Caco-2 (cell line): Measurements from ENCODE around the gene SLTM. TPM values are rescaled to one million over a fixed set of nuclear protein-coding genes. Genes with fewer than 3 reads are reported as not detected.

Source experiments
- BruUV-seq: library from RNA; stranded (reverse); fragments of 400-500 nt; replicated peaks from 2 replicates; lab custom pipeline; 2021; lab: Mats Ljungman, UMichigan
- CTCF ChIA-PET: fragments of 300-600 bp; sonication (Branson Sonifier 250); formaldehyde crosslinking; loops from one replicate; lab custom pipeline; 2022; ENCODE audit warnings: antibody characterized with exemption; lab: Charles Lee
- POLR2A ChIA-PET: fragments of 300-600 bp; sonication (Branson Sonifier 250); formaldehyde crosslinking; loops from one replicate; lab custom pipeline; 2022; ENCODE audit warnings: antibody characterized with exemption; lab: Charles Lee
- DNase-seq, 2 experiments: peaks; one replicate each; pipeline versions ENCODE4 v3.0.0 to v3.0.0-alpha.2; 2020 to 2022
- H3K27me3 ChIP-seq: replicated peaks from 2 replicates; pipeline ENCODE4 v1.6.0; 2011; ENCODE audit warnings: low read length; ENCODE audit not compliant: control insufficient read depth, insufficient read depth
- H3K36me3 ChIP-seq: 2 replicates; pipeline ENCODE4 v1.5.1; 2011; ENCODE audit warnings: low read length; ENCODE audit not compliant: control insufficient read depth, insufficient read depth
- H3K4me1 ChIP-seq: fragments of 250-450 bp; sonication (Bioruptor Pico); 2 replicates; pipeline ENCODE4 v1.5.1; 2020; ENCODE audit warnings: mild to moderate bottlenecking
- H3K4me3 ChIP-seq: 2 replicates; pipeline ENCODE4 v1.5.1; 2011; ENCODE audit warnings: low read depth, mild to moderate bottlenecking, control low read depth, low read length
- H3K9me3 ChIP-seq: fragments of 250-450 bp; sonication (Bioruptor Pico); 2 replicates; pipeline ENCODE4 v1.5.1; 2020; ENCODE audit warnings: mild to moderate bottlenecking, moderate library complexity
- H3K27ac Mint-ChIP-seq: one replicate; pipeline ENCODE4 v1.8.0; 2022; ENCODE audit warnings: mixed read lengths; ENCODE audit not compliant: unreplicated experiment
- H3K27me3 Mint-ChIP-seq: one replicate; pipeline ENCODE4 v1.8.0; 2022; ENCODE audit warnings: mixed read lengths; ENCODE audit not compliant: insufficient read depth, unreplicated experiment
- H3K36me3 Mint-ChIP-seq: one replicate; pipeline ENCODE4 v1.8.0; 2022; ENCODE audit warnings: mild to moderate bottlenecking, mixed read lengths; ENCODE audit not compliant: insufficient read depth, unreplicated experiment
- H3K4me1 Mint-ChIP-seq: one replicate; pipeline ENCODE4 v1.8.0; 2022; ENCODE audit warnings: low read depth, mixed read lengths; ENCODE audit not compliant: unreplicated experiment
- H3K4me3 Mint-ChIP-seq: one replicate; pipeline ENCODE4 v1.8.0; 2022; ENCODE audit warnings: mild to moderate bottlenecking, moderate library complexity, mixed read lengths; ENCODE audit not compliant: unreplicated experiment
- H3K9me3 Mint-ChIP-seq: one replicate; pipeline ENCODE4 v1.8.0; 2022; ENCODE audit warnings: mixed read lengths; ENCODE audit not compliant: unreplicated experiment
- intact Hi-C: fragments of 100-400 bp; cut with micrococcal nuclease; formaldehyde crosslinking; loops from one replicate; pipeline ENCODE4 v1.10.0; 2022; ENCODE audit not compliant: unreplicated experiment
- total RNA-seq: library from RNA; stranded (reverse); gene quantifications from 2 replicates; pipeline ENCODE4 v1.2.3, GENCODE V29; 2022
- TF ChIP-seq, protein P1 (sequence below), 2 experiments: fragments of 200-600 bp in 1 of 2; IDR thresholded peaks; 1 replicate in 1 of 2; 2 replicates in 1 of 2; pipeline versions ENCODE4 v1.5.1 to v1.8.0; 2011 to 2022; ENCODE audit warnings: antibody characterized with exemption in 1 of 2, control low read depth in 1 of 2, inconsistent platforms in 1 of 2, low read depth in 1 of 2, low read length in 1 of 2, mild to moderate bottlenecking in 1 of 2, moderate library complexity in 1 of 2; ENCODE audit not compliant: insufficient read depth in 1 of 2, severe bottlenecking in 1 of 2, unreplicated experiment in 1 of 2

Gene SLTM
- total RNA-seq, 1 experiment from 2014 or later = 79.5 TPM

DNA sequence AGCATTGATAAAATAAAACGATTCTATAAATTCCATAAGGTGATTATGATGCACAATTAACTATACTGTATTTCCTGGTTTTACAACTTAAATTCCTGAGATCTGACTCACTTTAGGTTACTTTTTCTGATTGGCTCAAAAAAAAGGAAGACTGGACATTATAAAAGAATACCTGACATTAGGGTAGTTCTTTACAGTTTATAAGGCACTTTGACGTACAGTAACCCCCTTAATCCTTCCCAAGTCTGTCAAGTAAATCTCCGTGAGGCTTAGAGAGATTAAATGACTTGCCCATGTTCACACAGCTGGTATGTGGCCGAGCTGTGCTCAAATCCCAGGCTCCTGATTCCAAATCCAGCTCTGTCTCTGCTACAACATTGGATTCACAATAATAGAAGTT lies 1.0 kb upstream of the SLTM start:
- no peaks in the 10 kb centered on the region for H3K4me1 Mint-ChIP-seq
- intact Hi-C loops = loop anchor here (5.0 kb wide), 1 partner anchor 162 kb away; the partner anchor contains the start of gene MINDY2
- H3K36me3 Mint-ChIP-seq = peaks cover 11% of the 10 kb centered on the region
- ChIA-PET POLR2A (no interaction called here), CTCF (no interaction called here)
- H3K27me3 Mint-ChIP-seq = no peaks in the 10 kb centered on the region
- peak overlapping the region; percentile 52 for H3K4me3 ChIP-seq
- TF ChIP-seq, protein P1, sequence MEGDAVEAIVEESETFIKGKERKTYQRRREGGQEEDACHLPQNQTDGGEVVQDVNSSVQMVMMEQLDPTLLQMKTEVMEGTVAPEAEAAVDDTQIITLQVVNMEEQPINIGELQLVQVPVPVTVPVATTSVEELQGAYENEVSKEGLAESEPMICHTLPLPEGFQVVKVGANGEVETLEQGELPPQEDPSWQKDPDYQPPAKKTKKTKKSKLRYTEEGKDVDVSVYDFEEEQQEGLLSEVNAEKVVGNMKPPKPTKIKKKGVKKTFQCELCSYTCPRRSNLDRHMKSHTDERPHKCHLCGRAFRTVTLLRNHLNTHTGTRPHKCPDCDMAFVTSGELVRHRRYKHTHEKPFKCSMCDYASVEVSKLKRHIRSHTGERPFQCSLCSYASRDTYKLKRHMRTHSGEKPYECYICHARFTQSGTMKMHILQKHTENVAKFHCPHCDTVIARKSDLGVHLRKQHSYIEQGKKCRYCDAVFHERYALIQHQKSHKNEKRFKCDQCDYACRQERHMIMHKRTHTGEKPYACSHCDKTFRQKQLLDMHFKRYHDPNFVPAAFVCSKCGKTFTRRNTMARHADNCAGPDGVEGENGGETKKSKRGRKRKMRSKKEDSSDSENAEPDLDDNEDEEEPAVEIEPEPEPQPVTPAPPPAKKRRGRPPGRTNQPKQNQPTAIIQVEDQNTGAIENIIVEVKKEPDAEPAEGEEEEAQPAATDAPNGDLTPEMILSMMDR (IDR thresholded peaks at IDR 0.05; ENCODE audit: insufficient read depth in 1 of 2, low read depth in 1 of 2, low read length in 1 of 2, severe bottlenecking in 1 of 2, unreplicated experiment in 1 of 2) = no peak
- peak overlapping the region; percentile 98 for H3K27ac Mint-ChIP-seq
- BruUV-seq = no TSS peak
- no peaks in the 10 kb centered on the region for H3K36me3 ChIP-seq
- H3K4me1 ChIP-seq = peaks cover 12% of the 10 kb centered on the region
- H3K9me3 Mint-ChIP-seq = no peaks in the 10 kb centered on the region
- no peaks in the 10 kb centered on the region for H3K9me3 ChIP-seq
- no peaks in the 10 kb centered on the region for H3K27me3 ChIP-seq
- no peak for DNase-seq
- peak overlapping the region; percentile 91 for H3K4me3 Mint-ChIP-seq

DNA sequence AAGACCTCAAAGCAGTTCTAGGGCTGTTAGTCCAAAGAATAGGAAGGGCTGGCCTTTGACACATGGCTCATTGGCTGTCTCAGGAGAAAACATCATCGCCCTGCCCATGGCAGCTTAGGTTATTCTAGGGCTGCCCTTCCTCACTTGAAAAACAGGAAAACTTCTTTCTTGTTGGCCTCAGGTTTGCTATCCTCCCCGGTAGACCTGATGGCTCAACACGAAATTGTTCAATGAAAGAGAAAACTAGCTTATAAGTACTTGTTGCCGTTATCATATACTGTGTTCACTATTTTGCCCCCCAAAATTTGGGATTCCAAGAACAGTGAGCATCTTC lies 602 bp upstream of the SLTM start:
- peak overlapping the region; percentile 52 for H3K4me3 ChIP-seq
- no peaks in the 10 kb centered on the region for H3K36me3 ChIP-seq
- TF ChIP-seq, protein P1 (IDR thresholded peaks at IDR 0.05; ENCODE audit: insufficient read depth in 1 of 2, low read depth in 1 of 2, low read length in 1 of 2, severe bottlenecking in 1 of 2, unreplicated experiment in 1 of 2) = no peak
- H3K9me3 ChIP-seq = no peaks in the 10 kb centered on the region
- H3K4me3 Mint-ChIP-seq = peak overlapping the region; percentile 91
- intact Hi-C loops = loop anchor here (5.0 kb wide), 1 partner anchor 162 kb away; the partner anchor contains the start of gene MINDY2
- peaks cover 12% of the 10 kb centered on the region for H3K4me1 ChIP-seq
- H3K27me3 Mint-ChIP-seq = no peaks in the 10 kb centered on the region
- ChIA-PET POLR2A (no interaction called here), CTCF (no interaction called here)
- H3K9me3 Mint-ChIP-seq = no peaks in the 10 kb centered on the region
- no peak for DNase-seq
- peaks cover 11% of the 10 kb centered on the region for H3K36me3 Mint-ChIP-seq
- no peaks in the 10 kb centered on the region for H3K4me1 Mint-ChIP-seq
- H3K27me3 ChIP-seq = no peaks in the 10 kb centered on the region
- BruUV-seq = TSS peak; percentile 85
- H3K27ac Mint-ChIP-seq = peak overlapping the region; percentile 98

DNA sequence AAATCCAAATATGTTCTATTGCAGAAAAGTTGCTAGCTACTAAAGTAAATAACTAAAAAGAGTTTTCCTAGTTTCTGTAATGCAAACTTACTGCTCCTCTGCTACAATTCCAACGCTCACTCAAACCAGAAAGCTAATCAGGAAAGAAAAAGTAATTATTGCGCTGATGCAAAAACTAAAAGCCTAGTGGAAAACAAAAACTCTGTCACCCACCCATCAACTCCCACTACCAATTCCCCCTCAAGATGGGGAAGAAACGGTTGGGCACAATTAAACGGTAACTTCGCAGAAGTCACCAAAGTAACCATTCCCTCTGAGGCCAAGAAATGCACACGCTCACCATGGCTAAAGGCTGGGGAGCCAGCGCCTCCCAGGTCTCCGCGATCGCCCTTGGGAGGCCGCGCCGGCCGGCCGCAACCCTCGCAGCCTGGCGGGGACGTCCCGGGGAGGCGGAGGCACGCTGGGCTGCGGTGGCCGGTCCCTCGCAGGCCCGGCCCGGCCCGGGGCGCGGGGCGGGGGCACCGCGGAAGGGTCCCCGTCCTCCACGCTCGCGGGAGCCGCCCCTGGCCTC lies 684 bp downstream of the SLTM start:
- H3K36me3 Mint-ChIP-seq = peaks cover 19% of the 10 kb centered on the region
- H3K36me3 ChIP-seq = no peaks in the 10 kb centered on the region
- intact Hi-C loops = loop anchor here (5.0 kb wide), 1 partner anchor 160 kb away; the partner anchor contains the start of gene MINDY2
- no peaks in the 10 kb centered on the region for H3K4me1 Mint-ChIP-seq
- ChIA-PET POLR2A (no interaction called here), CTCF (no interaction called here)
- peak overlapping the region; percentile 77 for H3K4me3 ChIP-seq
- H3K27me3 Mint-ChIP-seq = no peaks in the 10 kb centered on the region
- H3K27me3 ChIP-seq = no peaks in the 10 kb centered on the region
- DNase-seq = no peak
- peaks cover 12% of the 10 kb centered on the region for H3K4me1 ChIP-seq
- H3K4me3 Mint-ChIP-seq = peak overlapping the region; percentile 91
- TF ChIP-seq, protein P1 (IDR thresholded peaks at IDR 0.05; ENCODE audit: insufficient read depth in 1 of 2, low read depth in 1 of 2, low read length in 1 of 2, severe bottlenecking in 1 of 2, unreplicated experiment in 1 of 2) = no peak
- peak overlapping the region; percentile 98 for H3K27ac Mint-ChIP-seq
- no TSS peak for BruUV-seq
- no peaks in the 10 kb centered on the region for H3K9me3 Mint-ChIP-seq
- H3K9me3 ChIP-seq = no peaks in the 10 kb centered on the region
